Measurements from ENCODE around the gene TFB1M. TPM values are rescaled to one million over a fixed set of nuclear protein-coding genes. Genes with fewer than 3 reads are reported as not detected.
A peak's percentile ranks its signal among the peaks of the same experiment; 100 is the strongest.

The TFB1M gene
- polyA plus RNA-seq, 6 donors from 2014 or later, result 8.6 to 20.0 (median 14.9) TPM

DNA sequence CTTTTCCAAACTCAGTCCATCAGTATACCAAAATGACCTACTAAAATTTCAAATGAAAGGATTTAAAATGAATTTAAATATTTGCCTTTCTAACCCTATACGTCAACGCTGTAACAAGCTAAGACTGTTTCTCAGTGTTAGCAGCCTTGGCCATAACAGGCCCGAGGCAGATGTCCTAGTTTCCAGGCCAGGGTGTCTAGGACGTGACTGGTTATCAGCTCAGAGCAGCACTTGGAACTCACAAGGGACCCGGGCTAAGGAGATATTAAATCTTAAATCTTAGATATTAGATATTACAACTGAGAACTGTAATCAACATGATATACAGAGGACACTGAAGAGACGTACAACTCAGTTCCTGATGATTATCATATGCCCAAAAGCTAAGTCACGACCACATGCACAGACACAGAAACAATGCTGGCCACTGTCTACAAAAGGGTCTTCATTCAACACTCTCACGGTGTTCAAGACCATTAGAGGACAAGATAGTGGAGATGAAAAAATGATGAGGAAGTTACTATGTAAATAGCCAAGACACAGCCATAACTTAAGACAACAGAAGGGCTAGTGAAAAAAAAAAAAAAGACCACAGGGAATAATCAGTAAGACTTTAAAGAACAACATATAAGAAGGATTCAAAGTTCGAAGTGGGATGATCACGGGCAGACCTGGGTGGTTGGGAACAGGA, 50.8 kb downstream of the TFB1M start, which contains the start of gene CLDN20:
CLDN20 (plus strand) TSS at position 641 of the 691 bp plus-strand sequence. CDS start 11,707 bp downstream, outside the sequence.
- peak within 1 kb of the TSS in 3 of 6 donors; percentile 28 to 74 (median 63) for H3K27ac Mint-ChIP-seq
- H3K4me3 Mint-ChIP-seq, result no peak within 1 kb of the TSS
- H3K27me3 Mint-ChIP-seq, result no peaks in the 10 kb centered on the region
- H3K36me3 Mint-ChIP-seq, result peaks cover 0 to 23% of the 10 kb centered on the region in 2 donors
- peaks cover 7 to 25% (median 11%) of the 10 kb centered on the region in 3 donors for H3K4me1 Mint-ChIP-seq
- H3K9me3 Mint-ChIP-seq, result no peaks in the 10 kb centered on the region
- no peak for ATAC-seq (ENCODE audit: low read depth in 2 of 2)
- DNase-seq, result no peak

DNA sequence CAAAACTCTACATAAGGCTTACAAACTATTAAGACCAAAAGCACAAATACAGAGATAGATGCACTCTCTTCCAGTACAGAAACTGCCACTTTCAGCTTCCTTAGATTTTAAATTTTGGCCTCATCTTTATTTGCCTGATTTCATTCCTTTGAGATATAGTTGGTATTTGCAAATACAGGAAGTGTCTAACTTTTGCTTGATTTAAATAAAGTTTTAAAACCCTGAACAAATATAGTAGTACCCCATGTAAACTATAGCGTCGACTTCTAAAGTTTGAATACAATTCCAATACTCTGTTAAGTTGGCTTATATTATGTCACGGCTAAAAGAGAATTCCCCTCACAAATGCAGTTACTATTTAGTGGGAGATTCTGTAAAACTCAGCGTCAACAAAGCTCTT, 51.6 kb downstream of the TFB1M start:
- no peaks in the 10 kb centered on the region for H3K9me3 Mint-ChIP-seq
- H3K4me1 Mint-ChIP-seq, result peaks cover 7 to 21% (median 11%) of the 10 kb centered on the region in 3 donors
- DNase-seq, result no peak
- peaks cover 0 to 24% of the 10 kb centered on the region in 2 donors for H3K36me3 Mint-ChIP-seq
- ATAC-seq (ENCODE audit: low read depth in 2 of 2), result no peak
- peak overlapping the region in 3 of 6 donors; percentile 27 to 77 (median 74) for H3K27ac Mint-ChIP-seq
- no peak overlapping the region for H3K4me3 Mint-ChIP-seq
- no peaks in the 10 kb centered on the region for H3K27me3 Mint-ChIP-seq

DNA sequence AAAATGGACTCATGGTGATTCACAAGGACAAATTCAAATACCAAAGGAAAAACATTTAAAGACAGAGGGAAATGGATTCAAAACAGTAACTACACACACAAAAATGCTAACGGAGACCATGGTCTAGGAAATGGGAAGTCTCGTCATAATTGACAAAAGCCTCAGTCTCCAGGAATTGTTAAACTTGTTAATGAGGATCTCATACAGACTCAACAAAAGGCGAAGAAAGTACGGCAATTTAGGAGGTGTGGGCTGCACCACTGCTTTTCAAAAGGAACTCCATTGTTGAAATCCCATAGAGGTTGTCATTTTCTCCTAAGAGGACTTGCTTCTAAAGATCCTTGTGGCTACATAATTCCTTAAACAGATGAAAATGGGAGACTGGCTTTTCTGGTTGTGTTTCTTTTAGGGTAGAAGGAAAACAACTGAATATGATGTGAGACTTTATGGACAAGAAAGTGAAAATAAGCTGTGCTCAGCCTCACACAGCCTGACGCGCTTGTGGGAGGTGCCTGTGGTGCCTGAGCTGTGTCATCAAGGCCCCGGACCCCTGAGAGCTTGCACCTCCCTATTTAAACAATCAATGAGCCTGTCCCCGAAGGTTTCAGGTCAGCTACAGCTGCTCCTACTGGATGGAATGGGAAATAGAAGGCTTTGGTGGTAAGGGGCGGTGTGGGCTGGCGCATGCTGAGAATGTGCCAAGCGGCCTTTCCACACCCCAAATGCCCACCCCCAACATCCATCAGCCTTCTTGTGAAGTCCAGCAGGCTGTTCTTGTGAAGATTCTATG, 53.0 kb downstream of the TFB1M start:
- Mint-ChIP-seq H3K4me1 (peaks cover 7 to 21% (median 11%) of the 10 kb centered on the region in 3 donors), H3K9me3 (no peaks in the 10 kb centered on the region), H3K27me3 (no peaks in the 10 kb centered on the region), H3K36me3 (peaks cover 0 to 24% of the 10 kb centered on the region in 2 donors), H3K27ac (peak overlapping the region in 4 of 6 donors; percentile 7 to 77 (median 40)), H3K4me3 (no peak overlapping the region)
- ATAC-seq (ENCODE audit: low read depth in 2 of 2) (no peak), DNase-seq (no peak)

DNA sequence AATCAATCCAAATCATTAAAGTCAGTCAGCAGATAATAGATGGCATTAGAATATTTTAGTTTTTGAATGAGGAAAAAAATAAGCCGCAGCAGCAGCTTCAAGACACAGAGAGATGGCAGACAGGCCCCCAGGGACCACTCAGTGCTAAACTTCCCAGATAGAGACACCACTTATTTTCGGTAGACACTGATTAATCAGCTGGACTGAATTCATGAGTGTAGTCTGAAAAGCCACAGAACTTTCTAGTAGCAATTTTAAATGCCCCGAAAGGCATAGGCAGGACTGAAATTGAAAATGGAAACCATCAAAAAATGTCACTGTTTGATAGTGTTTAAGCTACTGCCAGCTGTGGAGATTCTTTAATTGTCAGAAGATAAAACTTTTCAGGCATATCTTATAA, 53.6 kb downstream of the TFB1M start:
- peaks cover 1 to 19% of the 10 kb centered on the region in 2 donors for H3K36me3 Mint-ChIP-seq
- no peak for ATAC-seq (ENCODE audit: low read depth in 2 of 2)
- H3K27me3 Mint-ChIP-seq, result no peaks in the 10 kb centered on the region
- H3K9me3 Mint-ChIP-seq, result no peaks in the 10 kb centered on the region
- peaks cover 7 to 21% (median 11%) of the 10 kb centered on the region in 3 donors for H3K4me1 Mint-ChIP-seq
- no peak for DNase-seq
- H3K4me3 Mint-ChIP-seq, result no peak overlapping the region
- H3K27ac Mint-ChIP-seq, result peak overlapping the region in 3 of 6 donors; percentile 20 to 39 (median 27)

DNA sequence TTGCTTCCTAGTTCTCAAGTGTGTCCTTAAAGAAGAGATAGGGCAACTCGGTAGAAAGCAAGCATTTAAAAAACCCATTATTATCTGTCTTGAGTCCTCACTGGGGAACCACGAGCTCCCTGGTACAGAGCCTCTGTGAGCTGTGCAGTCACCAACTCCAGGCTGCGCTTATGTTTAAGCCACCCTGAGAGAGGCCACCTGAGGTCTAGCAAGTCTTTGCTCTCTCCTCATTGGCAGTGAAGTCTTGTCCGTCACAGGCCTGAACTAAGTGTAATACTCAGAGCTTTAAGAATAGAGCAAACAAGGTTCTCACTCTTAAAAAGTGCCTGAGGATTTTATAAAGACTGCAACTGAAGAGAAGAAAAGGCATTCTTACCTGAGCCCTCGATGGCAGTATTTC, 54.4 kb downstream of the TFB1M start:
- DNase-seq (no peak), ATAC-seq (ENCODE audit: low read depth in 2 of 2) (no peak)
- Mint-ChIP-seq H3K4me1 (peaks cover 7 to 21% (median 11%) of the 10 kb centered on the region in 3 donors), H3K27me3 (no peaks in the 10 kb centered on the region), H3K9me3 (no peaks in the 10 kb centered on the region), H3K4me3 (no peak overlapping the region), H3K27ac (no peak overlapping the region), H3K36me3 (peaks cover 9 to 23% of the 10 kb centered on the region in 2 donors)

DNA sequence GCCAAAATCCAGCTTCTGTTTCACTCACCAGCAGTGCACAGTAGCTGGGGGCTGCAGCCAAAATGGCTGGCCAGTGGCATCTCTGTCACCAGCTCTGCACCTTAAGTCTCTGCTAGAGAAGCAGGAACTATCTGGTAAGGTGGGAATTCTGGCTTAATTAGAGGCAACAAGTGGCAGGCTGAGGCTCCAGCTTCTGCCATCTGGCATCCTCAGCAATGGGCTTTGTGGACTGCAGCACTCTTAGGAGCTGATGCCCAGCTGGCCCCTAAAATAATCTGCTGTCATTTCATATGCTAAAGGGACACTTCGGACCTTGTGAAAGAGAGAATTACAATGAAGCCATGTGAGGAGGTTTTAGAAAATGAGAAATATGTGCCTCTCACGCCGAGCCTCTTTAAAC, 55.1 kb downstream of the TFB1M start:
- ATAC-seq (ENCODE audit: low read depth in 2 of 2) (no peak), DNase-seq (no peak)
- Mint-ChIP-seq H3K27me3 (no peaks in the 10 kb centered on the region), H3K4me3 (no peak overlapping the region), H3K27ac (no peak overlapping the region), H3K4me1 (peaks cover 7 to 21% (median 11%) of the 10 kb centered on the region in 3 donors), H3K36me3 (peaks cover 15 to 23% of the 10 kb centered on the region in 2 donors), H3K9me3 (no peaks in the 10 kb centered on the region)

DNA sequence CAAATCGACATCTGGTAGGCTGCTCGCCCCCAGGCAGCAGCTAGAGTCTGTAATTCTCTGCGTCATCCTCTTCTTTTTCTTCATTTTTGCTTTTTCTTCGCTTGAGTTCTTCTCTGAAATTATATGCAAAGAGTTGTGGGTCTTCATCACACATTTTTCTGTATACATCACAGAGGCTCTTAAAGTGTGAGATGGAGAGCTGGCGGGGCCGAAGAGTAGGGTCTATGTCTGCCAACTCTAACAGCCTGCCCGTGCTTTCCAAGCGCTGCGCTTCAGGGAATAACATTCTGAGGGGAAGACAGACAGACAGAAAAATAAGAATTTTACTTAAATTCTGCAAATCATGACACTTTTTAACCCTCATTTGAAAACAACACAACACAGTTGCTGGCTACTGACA, 56.5 kb downstream of the TFB1M start:
- Mint-ChIP-seq H3K27ac (peak overlapping the region in 1 of 6 donors; percentile 90), H3K4me1 (peaks cover 7 to 14% (median 11%) of the 10 kb centered on the region in 3 donors), H3K9me3 (no peaks in the 10 kb centered on the region), H3K4me3 (no peak overlapping the region), H3K36me3 (peaks cover 15 to 23% of the 10 kb centered on the region in 2 donors), H3K27me3 (no peaks in the 10 kb centered on the region)
- DNase-seq (no peak), ATAC-seq (ENCODE audit: low read depth in 2 of 2) (no peak)

DNA sequence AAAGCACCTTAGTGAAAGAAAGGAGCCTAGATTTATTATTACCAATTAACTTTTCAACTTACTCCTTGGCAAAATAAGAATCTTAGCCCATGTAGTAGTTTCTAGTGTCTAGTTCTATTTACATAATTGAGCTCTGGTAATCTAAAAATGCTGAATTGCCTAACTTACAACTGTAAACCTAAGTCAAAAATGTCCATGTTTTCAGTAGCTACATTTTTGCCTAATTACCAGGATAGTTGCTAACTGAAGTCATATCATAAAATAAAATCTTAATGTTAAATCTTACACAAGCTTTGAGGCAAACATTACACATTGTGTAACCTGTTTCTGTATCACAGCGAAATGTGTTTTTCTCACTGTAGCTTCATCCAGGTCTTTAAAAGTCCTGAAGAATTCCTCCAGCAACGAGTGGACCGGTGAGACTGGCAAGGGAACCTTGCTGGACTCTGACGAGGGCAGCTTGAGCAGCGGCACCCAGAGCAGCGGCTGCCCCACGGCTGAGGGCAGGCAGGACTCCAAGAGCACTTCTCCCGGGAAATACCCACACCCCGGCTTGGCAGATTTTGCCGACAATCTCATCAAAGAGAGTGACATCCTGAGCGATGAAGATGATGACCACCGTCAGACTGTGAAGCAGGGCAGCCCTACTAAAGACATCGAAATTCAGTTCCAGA, 58.0 kb downstream of the TFB1M start:
- Mint-ChIP-seq H3K36me3 (peaks cover 15 to 23% of the 10 kb centered on the region in 2 donors), H3K27me3 (no peaks in the 10 kb centered on the region), H3K4me1 (peaks cover 0 to 5% (median 0%) of the 10 kb centered on the region in 3 donors), H3K9me3 (no peaks in the 10 kb centered on the region), H3K4me3 (no peak overlapping the region), H3K27ac (peak overlapping the region in 1 of 6 donors; percentile 32)
- ATAC-seq (ENCODE audit: low read depth in 2 of 2) (no peak), DNase-seq (no peak)

DNA sequence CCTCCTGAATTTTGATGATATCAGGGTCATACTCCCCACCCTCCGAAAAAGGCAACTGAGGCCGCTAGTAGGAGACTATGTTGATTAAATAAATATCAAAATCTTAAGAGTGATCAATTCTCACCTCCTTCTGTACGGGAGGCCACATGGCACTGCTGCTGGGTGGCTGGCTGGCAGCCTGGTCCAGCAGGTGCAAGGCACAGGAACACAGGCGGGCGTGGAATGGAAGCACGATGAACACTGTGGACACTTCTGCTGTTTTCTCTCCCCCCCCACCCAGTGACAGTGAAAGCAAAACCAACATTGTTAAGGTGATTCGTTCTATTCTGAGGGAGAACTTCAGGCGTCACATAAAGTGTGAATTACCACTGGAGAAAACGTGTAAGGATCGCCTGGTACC, 60.1 kb downstream of the TFB1M start:
- Mint-ChIP-seq H3K27ac (no peak overlapping the region), H3K4me1 (no peaks in the 10 kb centered on the region), H3K36me3 (peaks cover 15 to 18% of the 10 kb centered on the region in 2 donors), H3K4me3 (no peak overlapping the region), H3K27me3 (no peaks in the 10 kb centered on the region), H3K9me3 (no peaks in the 10 kb centered on the region)
- no peak for ATAC-seq (ENCODE audit: low read depth in 2 of 2)
- DNase-seq, result no peak

DNA sequence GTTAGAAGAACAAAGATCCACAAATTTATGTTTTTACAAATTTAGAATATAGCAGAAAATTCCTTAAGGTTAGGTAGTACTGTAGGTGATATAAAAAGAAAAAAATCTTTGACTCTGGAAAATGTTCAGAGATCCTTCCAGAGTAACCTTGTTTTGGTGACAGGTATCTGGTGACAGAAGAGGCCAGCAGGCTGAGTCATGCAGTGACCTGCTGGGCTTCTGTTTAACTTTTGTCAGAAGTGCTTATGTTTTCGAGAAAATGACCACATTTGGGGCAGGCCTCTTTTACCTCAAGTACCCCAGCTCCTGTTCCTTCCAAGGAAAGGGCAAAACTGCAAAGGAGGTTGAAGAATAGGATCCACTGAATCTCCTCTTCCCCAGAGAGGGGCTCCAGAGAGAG, 60.9 kb downstream of the TFB1M start:
- ATAC-seq (ENCODE audit: low read depth in 2 of 2) (no peak), DNase-seq (no peak)
- H3K27me3 Mint-ChIP-seq, result no peaks in the 10 kb centered on the region
- H3K27ac Mint-ChIP-seq, result no peak overlapping the region
- no peak overlapping the region for H3K4me3 Mint-ChIP-seq
- H3K36me3 Mint-ChIP-seq, result peaks cover 15% of the 10 kb centered on the region in 2 donors
- no peaks in the 10 kb centered on the region for H3K9me3 Mint-ChIP-seq
- H3K4me1 Mint-ChIP-seq, result no peaks in the 10 kb centered on the region

DNA sequence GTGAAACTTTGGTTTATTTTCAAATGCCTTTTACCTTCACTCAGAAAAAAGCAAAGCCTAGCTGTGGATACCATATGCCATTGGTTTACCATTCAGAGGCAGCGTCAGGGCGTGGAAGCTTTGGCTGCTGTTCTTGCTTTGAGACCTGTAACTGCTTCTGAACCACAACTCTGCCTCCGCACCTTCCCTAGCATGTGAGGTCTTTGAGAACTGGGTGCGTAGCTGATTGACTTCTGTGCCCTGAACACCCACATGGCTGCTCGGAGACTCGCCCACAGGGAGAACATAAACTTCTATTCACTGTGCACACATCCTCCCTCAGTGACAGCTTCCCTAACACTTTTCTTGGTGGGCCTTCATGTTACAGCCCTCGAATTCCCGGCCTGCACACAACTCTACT, 61.7 kb downstream of the TFB1M start:
- Mint-ChIP-seq H3K27me3 (no peaks in the 10 kb centered on the region), H3K36me3 (peaks cover 10 to 15% of the 10 kb centered on the region in 2 donors), H3K4me1 (no peaks in the 10 kb centered on the region), H3K4me3 (no peak overlapping the region), H3K27ac (no peak overlapping the region), H3K9me3 (no peaks in the 10 kb centered on the region)
- ATAC-seq (ENCODE audit: low read depth in 2 of 2) (no peak), DNase-seq (no peak)

DNA sequence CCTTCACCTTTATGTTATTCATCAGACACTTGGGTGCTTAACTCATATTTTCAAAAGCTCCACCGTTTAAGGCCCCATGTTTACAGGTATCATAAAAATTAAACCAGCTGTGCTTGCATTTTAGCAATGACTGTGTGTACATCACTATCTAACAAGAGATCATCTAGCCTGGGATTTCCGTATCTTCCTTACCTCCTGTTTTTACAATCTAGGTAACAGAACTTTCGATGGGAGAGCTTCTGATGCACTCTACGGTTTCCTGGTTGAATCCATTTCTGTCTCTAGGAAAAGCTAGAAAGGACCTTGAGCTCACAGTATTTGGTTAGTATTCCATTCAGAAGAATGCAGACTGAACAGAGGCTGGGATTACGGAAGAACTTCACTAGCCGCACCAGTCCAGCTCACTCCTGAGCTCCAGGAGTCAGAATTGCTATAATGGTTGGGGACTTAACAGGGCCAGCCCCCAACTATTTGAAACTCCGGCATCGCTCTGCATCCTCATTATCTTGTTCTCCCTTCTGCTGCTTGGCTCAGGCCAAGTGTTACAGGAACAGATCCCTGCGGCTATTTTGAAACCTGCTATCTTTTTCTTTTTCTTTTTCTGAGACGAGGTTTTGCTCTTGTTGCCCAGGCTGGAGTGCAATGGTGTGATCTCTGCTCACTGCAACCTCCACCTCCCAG, 63.4 kb downstream of the TFB1M start:
- no peaks in the 10 kb centered on the region for H3K27me3 Mint-ChIP-seq
- H3K4me1 Mint-ChIP-seq, result no peaks in the 10 kb centered on the region
- H3K36me3 Mint-ChIP-seq, result peaks cover 4 to 15% of the 10 kb centered on the region in 2 donors
- no peak for DNase-seq
- ATAC-seq (ENCODE audit: low read depth in 2 of 2), result no peak
- H3K4me3 Mint-ChIP-seq, result no peak overlapping the region
- no peaks in the 10 kb centered on the region for H3K9me3 Mint-ChIP-seq
- H3K27ac Mint-ChIP-seq, result peak overlapping the region in 1 of 6 donors; percentile 49
